SJSA1 (cell line): ENCODE results near the gene TESK2. TPM values are rescaled to one million over a fixed set of nuclear protein-coding genes. Genes with fewer than 3 reads are reported as not detected.
"Not testable (repeated sequence)": the region's sequence is repeated elsewhere in the genome, so short reads cannot be mapped to it uniquely, and the experiment has no call there.

Experiments
- DNase-seq, 2 experiments: peaks; one replicate each; pipeline ENCODE4 v3.0.0-alpha.2; 2015 to 2020; ENCODE audit warnings: low spot score in 2 of 2, low read depth in 1 of 2
- H3K27ac ChIP-seq: fragments of 250-450 bp; sonication (Bioruptor Pico); 2 replicates; pipeline ENCODE4 v1.5.1; 2020; ENCODE audit warnings: mild to moderate bottlenecking, moderate library complexity
- H3K27me3 ChIP-seq: fragments of 250-450 bp; sonication (Bioruptor Pico); replicated peaks from 2 replicates; pipeline ENCODE4 v1.5.1; 2020; ENCODE audit warnings: mild to moderate bottlenecking, moderate library complexity
- H3K36me3 ChIP-seq: fragments of 250-450 bp; sonication (Bioruptor Pico); 2 replicates; pipeline ENCODE4 v1.5.1; 2020; ENCODE audit warnings: mild to moderate bottlenecking
- H3K4me1 ChIP-seq: fragments of 250-450 bp; sonication (Bioruptor Pico); replicated peaks from 2 replicates; pipeline ENCODE4 v1.6.1; 2021; ENCODE audit warnings: mild to moderate bottlenecking
- H3K4me3 ChIP-seq: fragments of 250-450 bp; sonication (Bioruptor Pico); 2 replicates; pipeline ENCODE4 v1.5.1; 2020; ENCODE audit warnings: mild to moderate bottlenecking
- H3K9me3 ChIP-seq: fragments of 250-450 bp; sonication (Bioruptor Pico); replicated peaks from 2 replicates; pipeline ENCODE4 v1.5.1; 2020; ENCODE audit warnings: mild to moderate bottlenecking
- total RNA-seq: library from RNA; depleted of rRNA; stranded (reverse); fragments of >200 nt; shearing (Covaris generic); gene quantifications from 2 replicates; pipeline ENCODE4 v1.2.3, GENCODE V29; 2014; rRNA removed

The TESK2 gene
- total RNA-seq = 2.0 and 3.2 TPM in 2 replicates

- no peaks in the 10 kb centered on the region for H3K9me3 ChIP-seq
- H3K27ac ChIP-seq = no peak within 1 kb of the TSS
- peak within 1 kb of the TSS; percentile 59 for H3K4me3 ChIP-seq
- H3K36me3 ChIP-seq = no peaks in the 10 kb centered on the region
- H3K27me3 ChIP-seq = no peaks in the 10 kb centered on the region
- peak; percentile 98 to 99 for DNase-seq
- peaks cover 5% of the 10 kb centered on the region; the same call in 1 of the 2 replicates for H3K4me1 ChIP-seq
These were observed at the start of gene TESK2 for GRCh38 chr1:45490626-45491486. TESK2 (minus strand) TSS chr1:45491163; CDS start chr1:45457785, 33,378 bp downstream.

- no peaks in the 10 kb centered on the region for H3K27me3 ChIP-seq
- H3K4me1 ChIP-seq = no peaks in the 10 kb centered on the region
- H3K4me3 ChIP-seq = no peak overlapping the region
- no peak overlapping the region for H3K27ac ChIP-seq
- no peaks in the 10 kb centered on the region for H3K9me3 ChIP-seq
- no peaks in the 10 kb centered on the region for H3K36me3 ChIP-seq
- DNase-seq = no peak
These were observed 45.9 kb upstream of the TESK2 start for GRCh38 chr1:45536886-45537285.

- no peaks in the 10 kb centered on the region for H3K27me3 ChIP-seq
- no peaks in the 10 kb centered on the region for H3K4me1 ChIP-seq
- H3K9me3 ChIP-seq = no peaks in the 10 kb centered on the region
These were observed 45.2 kb upstream of the TESK2 start for GRCh38 chr1:45535988-45536766.

GRCh38 chr1:45531873-45532272 is 40.9 kb upstream of the TESK2 start:
- no peak for DNase-seq
- no peaks in the 10 kb centered on the region for H3K9me3 ChIP-seq
- H3K4me1 ChIP-seq = no peaks in the 10 kb centered on the region
- no peak overlapping the region for H3K4me3 ChIP-seq
- no peaks in the 10 kb centered on the region for H3K36me3 ChIP-seq
- no peak overlapping the region for H3K27ac ChIP-seq
- H3K27me3 ChIP-seq = no peaks in the 10 kb centered on the region

More at GRCh38 chr1:45535988-45536766, 45.2 kb upstream of the TESK2 start:
- no peak for DNase-seq
- Histone ChIP-seq H3K4me3 (no peak overlapping the region), H3K36me3 (no peaks in the 10 kb centered on the region), H3K27ac (no peak overlapping the region)

- no peaks in the 10 kb centered on the region for H3K4me1 ChIP-seq
- H3K4me3 ChIP-seq = no peak overlapping the region
- H3K36me3 ChIP-seq = no peaks in the 10 kb centered on the region
- no peaks in the 10 kb centered on the region for H3K9me3 ChIP-seq
- H3K27me3 ChIP-seq = no peaks in the 10 kb centered on the region
- no peak for DNase-seq
- H3K27ac ChIP-seq = no peak overlapping the region
These were observed 39.7 kb upstream of the TESK2 start for GRCh38 chr1:45530632-45531135.

GRCh38 chr1:45526135-45526644 is 35.2 kb upstream of the TESK2 start:
- no peak for DNase-seq
- H3K27me3 ChIP-seq = no peaks in the 10 kb centered on the region
- H3K36me3 ChIP-seq = peaks cover 5% of the 10 kb centered on the region
- no peaks in the 10 kb centered on the region for H3K9me3 ChIP-seq
- H3K4me3 ChIP-seq = no peak overlapping the region
- H3K4me1 ChIP-seq = peaks cover 13% of the 10 kb centered on the region
- no peak overlapping the region for H3K27ac ChIP-seq

GRCh38 chr1:45523975-45524374 is 33.0 kb upstream of the TESK2 start:
- H3K27me3 ChIP-seq, DNase-seq, H3K9me3 ChIP-seq, H3K27ac ChIP-seq, H3K4me3 ChIP-seq: not testable (repeated sequence)
- Histone ChIP-seq H3K36me3 (peaks cover 16% of the 10 kb centered on the region), H3K4me1 (peaks cover 20% of the 10 kb centered on the region)

GRCh38 chr1:45523516-45523915 is 32.6 kb upstream of the TESK2 start:
- not testable (repeated sequence) for H3K9me3 ChIP-seq, DNase-seq, H3K27ac ChIP-seq, H3K27me3 ChIP-seq, H3K4me3 ChIP-seq
- H3K36me3 ChIP-seq = peaks cover 20% of the 10 kb centered on the region
- H3K4me1 ChIP-seq = peaks cover 23% of the 10 kb centered on the region

GRCh38 chr1:45522324-45523104 is 31.6 kb upstream of the TESK2 start:
- Histone ChIP-seq H3K9me3 (no peaks in the 10 kb centered on the region), H3K27me3 (no peaks in the 10 kb centered on the region), H3K4me1 (peaks cover 23% of the 10 kb centered on the region), H3K27ac (peak overlapping the region; percentile 97), H3K4me3 (peak overlapping the region; percentile 84), H3K36me3 (peaks cover 27% of the 10 kb centered on the region)
- DNase-seq = no peak

- peak; percentile 98 to 100 for DNase-seq
- H3K36me3 ChIP-seq = peaks cover 34% of the 10 kb centered on the region
- H3K4me3 ChIP-seq = peak within 1 kb of the TSS; percentile 84
- H3K27ac ChIP-seq = peak within 1 kb of the TSS; percentile 97
- H3K9me3 ChIP-seq = no peaks in the 10 kb centered on the region
- no peaks in the 10 kb centered on the region for H3K27me3 ChIP-seq
- peaks cover 23% of the 10 kb centered on the region for H3K4me1 ChIP-seq
These were observed 30.7 kb upstream of the TESK2 start, which contains the start of gene PRDX1 for GRCh38 chr1:45521413-45522323. PRDX1 (minus strand) TSS chr1:45521884; CDS start chr1:45519043, 2,841 bp downstream.

GRCh38 chr1:45519774-45520173 is 28.8 kb upstream of the TESK2 start:
- not testable (repeated sequence) for DNase-seq, H3K27me3 ChIP-seq, H3K4me3 ChIP-seq, H3K27ac ChIP-seq, H3K9me3 ChIP-seq
- Histone ChIP-seq H3K4me1 (peaks cover 23% of the 10 kb centered on the region), H3K36me3 (peaks cover 53% of the 10 kb centered on the region)

GRCh38 chr1:45518910-45519309 is 27.9 kb upstream of the TESK2 start:
- Histone ChIP-seq H3K4me1 (peaks cover 23% of the 10 kb centered on the region), H3K27ac (no peak overlapping the region), H3K4me3 (no peak overlapping the region), H3K36me3 (peaks cover 62% of the 10 kb centered on the region), H3K9me3 (no peaks in the 10 kb centered on the region), H3K27me3 (no peaks in the 10 kb centered on the region)
- DNase-seq = no peak
